Colonic mucosa (tissue), 4 donors: Measurements from ENCODE around the gene MINPP1. TPM values are rescaled to one million over a fixed set of nuclear protein-coding genes. Genes with fewer than 3 reads are reported as not detected.
"Not testable (repeated sequence)": the region's sequence is repeated elsewhere in the genome, so short reads cannot be mapped to it uniquely, and the experiment has no call there.

Experiments
- DNase-seq: peaks from one replicate; pipeline ENCODE4 v3.0.0-alpha.2; 2020
- H3K27ac ChIP-seq: fragments of 200-600 bp; one replicate; pipeline ENCODE4 v1.8.0; 2021
- H3K27me3 ChIP-seq: fragments of 200-600 bp; one replicate; pipeline ENCODE4 v1.8.0; 2021
- H3K36me3 ChIP-seq: fragments of 200-600 bp; one replicate; pipeline ENCODE4 v1.8.0; 2021
- H3K4me1 ChIP-seq: fragments of 200-600 bp; one replicate; pipeline ENCODE4 v1.8.0; 2021; ENCODE audit warnings: mild to moderate bottlenecking
- H3K4me3 ChIP-seq: fragments of 200-600 bp; one replicate; pipeline ENCODE4 v1.8.0; 2021
- H3K9ac ChIP-seq, 2 donors: one replicate each; pipeline ENCODE4 v1.7.0; 2013; ENCODE audit warnings: control low read depth in 2 of 2, low read depth in 2 of 2, low read length in 2 of 2
- H3K9me3 ChIP-seq: fragments of 200-600 bp; one replicate; pipeline ENCODE4 v1.8.0; 2021
- CTCF ChIP-seq: fragments of 200-600 bp; IDR thresholded peaks from one replicate; pipeline ENCODE4 v1.8.0; 2022; ENCODE audit warnings: antibody characterized with exemption, mild to moderate bottlenecking
- intact Hi-C: fragments of 100-400 bp; cut with DNase I; formaldehyde crosslinking; loops from one replicate; pipeline ENCODE4 v1.14.1; 2022
- total RNA-seq, 2 donors: library from RNA; stranded (reverse); fragmentation: NEBNext Ultra II Directional in 1 of 2; extraction: Animal tissue kit (Norgen Biotek cat#: 25700) in 1 of 2; gene quantifications; one replicate each; pipeline ENCODE4 v1.2.1, GENCODE V29; 2021
- donor health status: healthy.
- donor health status: DM: no; HTN: no; CAD: no.
- donor health status: DM: no; HTN: no; CAD: no.

Gene MINPP1
- 10 to 100 TPM; 19.7 to 24.0 TPM for total RNA-seq

GRCh38 chr10:87504640-87505365, at the start of gene MINPP1:
Gene MINPP1 (plus strand): TSS chr10:87504893. CDS start chr10:87504916, 23 bp downstream.
- Histone ChIP-seq H3K27me3 (no peaks in the 10 kb centered on the region), H3K9me3 (no peaks in the 10 kb centered on the region), H3K4me3 (peak within 1 kb of the TSS; percentile 89), H3K27ac (peak within 1 kb of the TSS; percentile 83), H3K36me3 (no peaks in the 10 kb centered on the region), H3K9ac (peak within 1 kb of the TSS; percentile 73 to 88), H3K4me1 (no peaks in the 10 kb centered on the region)
- intact Hi-C loops, result no loop called here
- TF ChIP-seq CTCF, result no peak
- peak; percentile 84 for DNase-seq

- H3K4me3 ChIP-seq, H3K27me3 ChIP-seq, H3K4me1 ChIP-seq, DNase-seq, intact Hi-C loops, H3K36me3 ChIP-seq, H3K9ac ChIP-seq, H3K27ac ChIP-seq, H3K9me3 ChIP-seq: not testable (repeated sequence)
Observed at GRCh38 chr10:87456586-87457220, 48.0 kb upstream of the MINPP1 start.

- intact Hi-C loops, H3K4me3 ChIP-seq, H3K36me3 ChIP-seq, H3K4me1 ChIP-seq, H3K27me3 ChIP-seq, H3K9ac ChIP-seq, H3K27ac ChIP-seq, DNase-seq, H3K9me3 ChIP-seq: not testable (repeated sequence)
Observed at GRCh38 chr10:87461751-87462150, 42.9 kb upstream of the MINPP1 start.

GRCh38 chr10:87466849-87467248, 37.8 kb upstream of the MINPP1 start:
- H3K27ac ChIP-seq, H3K4me1 ChIP-seq, H3K9ac ChIP-seq, DNase-seq, H3K9me3 ChIP-seq, H3K36me3 ChIP-seq, intact Hi-C loops, H3K4me3 ChIP-seq, H3K27me3 ChIP-seq: not testable (repeated sequence)

- H3K27me3 ChIP-seq, H3K9me3 ChIP-seq, H3K9ac ChIP-seq, H3K36me3 ChIP-seq, H3K27ac ChIP-seq, H3K4me3 ChIP-seq, intact Hi-C loops, DNase-seq, H3K4me1 ChIP-seq: not testable (repeated sequence)
Observed at GRCh38 chr10:87488733-87489132, 16.0 kb upstream of the MINPP1 start.

- H3K27ac ChIP-seq, H3K9ac ChIP-seq, intact Hi-C loops, H3K36me3 ChIP-seq, H3K27me3 ChIP-seq, H3K9me3 ChIP-seq, H3K4me1 ChIP-seq, DNase-seq, H3K4me3 ChIP-seq: not testable (repeated sequence)
Observed at GRCh38 chr10:87490285-87490684, 14.4 kb upstream of the MINPP1 start.

- H3K9ac ChIP-seq, intact Hi-C loops, H3K27me3 ChIP-seq, H3K4me1 ChIP-seq, H3K9me3 ChIP-seq, DNase-seq, H3K36me3 ChIP-seq, H3K4me3 ChIP-seq, H3K27ac ChIP-seq: not testable (repeated sequence)
Observed at GRCh38 chr10:87492450-87492849, 12.2 kb upstream of the MINPP1 start.

GRCh38 chr10:87495446-87495845, 9.2 kb upstream of the MINPP1 start:
- DNase-seq, H3K9me3 ChIP-seq, H3K4me1 ChIP-seq, intact Hi-C loops, H3K4me3 ChIP-seq, H3K27ac ChIP-seq, H3K36me3 ChIP-seq, H3K27me3 ChIP-seq, H3K9ac ChIP-seq: not testable (repeated sequence)

- H3K27me3 ChIP-seq, H3K9ac ChIP-seq, H3K9me3 ChIP-seq, H3K36me3 ChIP-seq, H3K4me3 ChIP-seq, intact Hi-C loops, H3K4me1 ChIP-seq, DNase-seq, H3K27ac ChIP-seq: not testable (repeated sequence)
Observed at GRCh38 chr10:87497386-87497785, 7.3 kb upstream of the MINPP1 start.

- H3K4me1 ChIP-seq, H3K9me3 ChIP-seq, H3K36me3 ChIP-seq, H3K4me3 ChIP-seq, H3K27me3 ChIP-seq, DNase-seq, H3K27ac ChIP-seq, intact Hi-C loops, H3K9ac ChIP-seq: not testable (repeated sequence)
Observed at GRCh38 chr10:87498106-87498789, 6.4 kb upstream of the MINPP1 start.
